HG03097 (cell line): ENCODE measurements around the gene DEPDC1.
"Not testable (repeated sequence)": the region's sequence is repeated elsewhere in the genome, so short reads cannot be mapped to it uniquely, and the experiment has no call there.

Experiments used
- ATAC-seq: cut with Tn5 transposase; IDR thresholded peaks from one replicate; pipeline ENCODE4 v1.9.1; 2021; ENCODE audit not compliant: unreplicated experiment, low FRiP score

The DEPDC1 gene

GRCh38 chr1:68478662-68479061 is 18.2 kb downstream of the DEPDC1 start:
- ATAC-seq = no peak

- ATAC-seq = not testable (repeated sequence)
Measured at GRCh38 chr1:68476626-68477025, 20.3 kb downstream of the DEPDC1 start.

- no peak for ATAC-seq
Measured at GRCh38 chr1:68473060-68473459, 23.8 kb downstream of the DEPDC1 start.

DNA sequence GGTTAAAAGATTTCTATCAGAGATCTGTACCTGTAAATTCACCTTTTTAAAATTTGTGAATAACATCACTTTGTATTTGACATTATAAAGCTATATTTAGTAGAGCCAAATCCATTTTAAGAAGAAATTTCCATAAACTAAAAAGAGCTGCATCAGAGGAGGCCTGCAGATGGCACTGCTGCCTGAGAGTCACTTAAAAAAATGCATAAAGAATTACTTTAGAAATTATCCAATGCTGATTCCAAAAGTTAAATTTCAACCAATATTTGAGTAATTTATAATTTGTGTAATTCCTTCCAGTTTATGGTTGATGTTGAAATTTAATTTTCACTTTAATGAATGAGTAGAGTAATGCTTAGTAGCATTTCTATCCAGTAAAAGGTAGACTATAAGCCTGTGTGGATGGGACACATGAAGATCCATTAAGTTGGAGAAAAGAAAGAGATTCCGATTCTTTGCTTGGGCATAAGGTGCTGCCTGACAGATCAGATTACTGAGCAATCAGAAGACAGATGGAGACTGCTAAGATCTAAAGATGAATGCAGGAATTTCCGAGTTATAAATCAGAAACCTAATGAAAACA is 26.4 kb downstream of the DEPDC1 start:
- ATAC-seq = no peak

DNA sequence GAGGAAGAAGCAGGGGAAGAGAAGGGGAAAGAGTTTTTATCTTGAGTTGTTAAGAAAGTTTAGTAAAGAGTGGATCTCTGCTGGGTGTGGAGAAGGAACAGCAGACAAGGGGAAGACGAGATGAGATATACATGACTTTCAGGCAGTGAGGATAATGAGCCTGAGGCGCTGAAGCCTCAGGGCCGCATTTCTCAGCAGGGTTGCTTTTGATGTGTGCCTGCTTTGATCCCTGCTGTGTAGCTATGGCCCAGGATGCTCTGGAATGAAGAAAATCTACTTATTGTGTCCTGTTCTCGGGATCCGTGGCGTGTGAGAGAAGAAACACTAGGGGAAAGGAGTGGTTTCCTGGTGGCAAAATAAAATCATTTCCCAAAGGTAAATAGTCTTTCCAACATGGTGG is 32.0 kb downstream of the DEPDC1 start:
- no peak for ATAC-seq

GRCh38 chr1:68460935-68461334 is 35.9 kb downstream of the DEPDC1 start:
- no peak for ATAC-seq

DNA sequence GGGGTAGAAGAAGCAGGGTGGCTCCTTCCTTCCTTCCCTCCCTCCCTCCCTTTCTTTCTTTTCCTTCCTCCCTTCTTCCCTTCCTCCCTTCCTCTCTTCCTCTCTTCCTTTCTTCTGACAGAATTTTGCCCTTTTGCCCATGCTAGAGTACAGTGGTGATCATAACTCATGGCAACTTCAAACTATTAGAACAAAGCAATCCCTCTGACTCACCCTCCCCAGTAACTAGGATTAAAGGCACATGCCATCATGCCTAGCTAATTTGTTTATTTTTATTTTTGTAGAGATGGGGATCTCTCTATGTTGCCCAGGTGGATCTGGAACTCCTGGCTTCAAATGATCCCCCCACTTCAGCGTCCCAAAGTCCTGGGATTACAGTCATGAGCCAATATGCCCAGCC is 37.1 kb downstream of the DEPDC1 start:
- no peak for ATAC-seq

DNA sequence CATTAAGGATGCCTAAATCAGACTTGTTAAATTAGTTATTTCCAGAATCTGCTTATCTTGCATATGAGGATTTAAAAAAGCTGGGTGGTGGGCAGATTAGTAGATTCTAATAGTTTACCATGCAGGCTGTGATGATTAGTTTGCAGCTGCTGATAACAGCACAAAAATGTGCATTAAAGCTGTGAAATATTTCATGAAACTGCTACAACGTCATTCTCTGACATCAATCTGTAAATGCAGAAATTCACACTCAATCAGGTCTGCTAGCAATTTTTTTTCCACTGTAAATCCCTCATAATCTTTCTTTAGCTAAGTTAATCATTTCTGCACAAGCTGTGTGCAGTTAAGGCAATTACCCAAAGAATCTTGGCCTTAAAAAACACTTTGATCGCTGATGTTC is 37.8 kb downstream of the DEPDC1 start:
- ATAC-seq = no peak

- no peak for ATAC-seq
Measured at GRCh38 chr1:68456202-68456601, 40.7 kb downstream of the DEPDC1 start.

GRCh38 chr1:68454534-68454933 is 42.3 kb downstream of the DEPDC1 start:
- no peak for ATAC-seq

- ATAC-seq = no peak
Measured at GRCh38 chr1:68453060-68453670, 43.7 kb downstream of the DEPDC1 start.

DNA sequence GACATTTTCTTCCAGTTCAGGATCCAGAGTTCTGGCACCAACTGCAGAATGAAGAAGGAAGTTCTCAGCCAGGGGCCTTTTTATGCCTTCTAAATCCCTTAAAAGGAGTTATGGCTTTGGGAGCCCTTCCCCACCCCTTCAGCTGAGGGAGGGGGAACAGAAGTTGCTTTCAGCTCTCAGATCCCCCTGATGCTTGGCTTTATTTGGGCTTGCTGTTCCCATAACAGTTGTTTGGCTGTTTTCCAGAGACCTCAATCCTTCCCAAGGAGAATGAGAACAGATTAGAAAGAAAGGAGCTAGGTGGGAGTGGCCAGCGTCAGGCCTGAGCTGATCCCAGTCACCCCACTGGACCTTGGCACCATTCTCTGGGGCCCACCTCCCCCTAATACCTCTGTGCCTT is 47.0 kb downstream of the DEPDC1 start, which contains the start of gene RPE65:
Gene RPE65, minus strand, starts transcription at position 54 of the 400 bp plus-strand sequence. Its CDS starts 49 bp downstream, at position 5.
- ATAC-seq = no peak

GRCh38 chr1:68448365-68448764 is 48.5 kb downstream of the DEPDC1 start:
- no peak for ATAC-seq

- ATAC-seq = no peak
Measured at GRCh38 chr1:68445709-68446108, 51.2 kb downstream of the DEPDC1 start.

- ATAC-seq = no peak
Measured at GRCh38 chr1:68442822-68443556, 53.9 kb downstream of the DEPDC1 start.

- ATAC-seq = no peak
Measured at GRCh38 chr1:68442006-68442405, 54.9 kb downstream of the DEPDC1 start.

- ATAC-seq = no peak
Measured at GRCh38 chr1:68438310-68438709, 58.6 kb downstream of the DEPDC1 start.

- ATAC-seq = no peak
Measured at GRCh38 chr1:68433395-68433794, 63.5 kb downstream of the DEPDC1 start.

DNA sequence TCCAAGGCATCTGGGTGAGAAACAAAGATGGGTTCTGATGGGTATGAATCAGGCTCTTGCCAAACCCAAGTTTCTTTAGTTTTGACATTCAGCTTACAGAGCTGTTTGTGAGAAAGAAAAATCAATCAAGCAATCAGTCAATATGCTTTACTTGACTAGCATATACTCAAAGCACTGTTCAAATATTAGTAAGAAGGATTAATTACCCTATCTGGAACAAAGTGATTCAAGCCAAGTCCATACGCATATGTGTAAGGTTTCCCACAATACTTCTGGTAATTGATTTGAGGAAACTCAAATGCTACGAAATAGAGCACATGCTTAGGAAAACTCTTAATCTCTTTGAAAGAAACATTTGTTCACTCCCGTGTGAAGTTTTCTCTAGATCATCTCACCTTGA is 65.8 kb downstream of the DEPDC1 start:
- ATAC-seq = no peak

GRCh38 chr1:68429233-68429808 is 67.6 kb downstream of the DEPDC1 start:
- ATAC-seq = no peak

GRCh38 chr1:68426594-68426993 is 70.3 kb downstream of the DEPDC1 start:
- no peak for ATAC-seq
